GM06990 (cell line): Measurements from ENCODE around the gene SLC11A1.

Source experiments
- DNase-seq: peaks from one replicate; pipeline ENCODE4 v3.0.0-alpha.2; 2011; ENCODE audit not compliant: insufficient read length; ENCODE audit errors: extremely low read depth
- H3K27me3 ChIP-seq: replicated peaks from 2 replicates; pipeline ENCODE4 v1.6.0; 2011; ENCODE audit warnings: low read length; ENCODE audit not compliant: control insufficient read depth, insufficient read depth
- H3K36me3 ChIP-seq: 2 replicates; pipeline ENCODE4 v1.5.1; 2011; ENCODE audit warnings: low read length; ENCODE audit not compliant: control insufficient read depth, insufficient read depth
- H3K4me3 ChIP-seq: replicated peaks from 2 replicates; pipeline ENCODE4 v1.5.1; 2011; ENCODE audit warnings: low read depth, mild to moderate bottlenecking, control low read depth, low read length
- TF ChIP-seq, protein P1 (sequence below): IDR thresholded peaks from 2 replicates; pipeline ENCODE4 v1.5.1; 2011; ENCODE audit warnings: low read length, control low read depth, mild to moderate bottlenecking, inconsistent platforms; ENCODE audit not compliant: insufficient read depth, poor library complexity, severe bottlenecking

Gene SLC11A1

DNA sequence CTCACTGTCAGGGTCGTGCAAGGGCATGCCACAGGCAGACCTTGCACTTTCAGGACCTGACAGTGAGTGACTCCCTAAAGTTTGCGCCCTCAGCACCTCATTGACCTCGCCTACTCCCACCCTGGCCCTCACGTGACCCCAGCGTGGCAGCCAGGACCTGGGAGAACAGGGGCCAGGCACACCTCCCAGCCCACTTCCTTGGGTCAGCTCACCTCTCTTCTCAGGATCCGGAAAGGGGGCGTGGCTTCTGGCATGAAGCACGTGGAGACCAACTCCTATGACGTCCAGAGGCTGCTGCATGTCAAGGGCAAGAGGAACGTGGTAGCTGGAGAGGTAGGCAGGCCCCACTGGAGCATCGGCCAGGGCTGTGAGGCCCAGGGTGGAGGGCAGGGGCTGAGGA lies 45.7 kb downstream of the SLC11A1 start:
- no peak overlapping the region for H3K4me3 ChIP-seq
- DNase-seq = no peak
- no peaks in the 10 kb centered on the region for H3K36me3 ChIP-seq
- TF ChIP-seq, protein P1, sequence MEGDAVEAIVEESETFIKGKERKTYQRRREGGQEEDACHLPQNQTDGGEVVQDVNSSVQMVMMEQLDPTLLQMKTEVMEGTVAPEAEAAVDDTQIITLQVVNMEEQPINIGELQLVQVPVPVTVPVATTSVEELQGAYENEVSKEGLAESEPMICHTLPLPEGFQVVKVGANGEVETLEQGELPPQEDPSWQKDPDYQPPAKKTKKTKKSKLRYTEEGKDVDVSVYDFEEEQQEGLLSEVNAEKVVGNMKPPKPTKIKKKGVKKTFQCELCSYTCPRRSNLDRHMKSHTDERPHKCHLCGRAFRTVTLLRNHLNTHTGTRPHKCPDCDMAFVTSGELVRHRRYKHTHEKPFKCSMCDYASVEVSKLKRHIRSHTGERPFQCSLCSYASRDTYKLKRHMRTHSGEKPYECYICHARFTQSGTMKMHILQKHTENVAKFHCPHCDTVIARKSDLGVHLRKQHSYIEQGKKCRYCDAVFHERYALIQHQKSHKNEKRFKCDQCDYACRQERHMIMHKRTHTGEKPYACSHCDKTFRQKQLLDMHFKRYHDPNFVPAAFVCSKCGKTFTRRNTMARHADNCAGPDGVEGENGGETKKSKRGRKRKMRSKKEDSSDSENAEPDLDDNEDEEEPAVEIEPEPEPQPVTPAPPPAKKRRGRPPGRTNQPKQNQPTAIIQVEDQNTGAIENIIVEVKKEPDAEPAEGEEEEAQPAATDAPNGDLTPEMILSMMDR = no peak
- H3K27me3 ChIP-seq = no peaks in the 10 kb centered on the region

DNA sequence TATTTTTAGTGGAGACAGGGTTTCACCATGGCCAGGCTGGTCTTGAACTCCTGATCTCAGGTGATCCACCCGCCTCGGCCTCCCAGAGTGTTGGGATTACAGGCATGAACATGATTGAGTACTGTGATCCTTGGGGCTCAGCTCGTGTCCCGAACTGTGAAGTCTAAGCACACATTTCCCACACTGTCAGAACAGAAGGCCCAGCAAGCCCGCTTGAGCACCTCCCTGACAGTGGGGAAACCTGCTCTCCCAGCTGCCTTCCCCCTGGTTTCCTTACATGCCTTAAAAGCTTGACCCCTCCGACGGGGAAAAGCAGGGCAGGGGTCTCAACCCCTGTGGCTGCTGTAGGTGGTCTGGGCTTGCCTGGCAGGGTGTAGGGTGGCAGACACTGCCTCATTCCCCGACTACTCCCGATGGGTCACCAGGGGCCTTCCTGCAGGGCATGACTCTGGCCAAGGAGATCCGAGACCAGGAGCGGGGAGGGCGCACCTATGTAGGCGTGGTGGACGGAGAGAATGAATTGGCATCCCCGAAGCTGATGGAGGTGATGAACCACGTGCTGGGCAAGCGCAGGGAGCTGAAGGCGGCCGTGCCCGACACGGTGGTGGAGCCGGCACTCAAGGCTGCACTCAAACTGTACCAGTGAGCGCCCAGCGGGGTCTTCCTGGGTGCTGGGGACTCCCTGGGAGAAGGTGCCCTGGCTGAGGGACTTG lies 46.9 kb downstream of the SLC11A1 start:
- H3K4me3 ChIP-seq = no peak overlapping the region
- H3K27me3 ChIP-seq = no peaks in the 10 kb centered on the region
- TF ChIP-seq, protein P1 = no peak
- no peaks in the 10 kb centered on the region for H3K36me3 ChIP-seq
- no peak for DNase-seq

DNA sequence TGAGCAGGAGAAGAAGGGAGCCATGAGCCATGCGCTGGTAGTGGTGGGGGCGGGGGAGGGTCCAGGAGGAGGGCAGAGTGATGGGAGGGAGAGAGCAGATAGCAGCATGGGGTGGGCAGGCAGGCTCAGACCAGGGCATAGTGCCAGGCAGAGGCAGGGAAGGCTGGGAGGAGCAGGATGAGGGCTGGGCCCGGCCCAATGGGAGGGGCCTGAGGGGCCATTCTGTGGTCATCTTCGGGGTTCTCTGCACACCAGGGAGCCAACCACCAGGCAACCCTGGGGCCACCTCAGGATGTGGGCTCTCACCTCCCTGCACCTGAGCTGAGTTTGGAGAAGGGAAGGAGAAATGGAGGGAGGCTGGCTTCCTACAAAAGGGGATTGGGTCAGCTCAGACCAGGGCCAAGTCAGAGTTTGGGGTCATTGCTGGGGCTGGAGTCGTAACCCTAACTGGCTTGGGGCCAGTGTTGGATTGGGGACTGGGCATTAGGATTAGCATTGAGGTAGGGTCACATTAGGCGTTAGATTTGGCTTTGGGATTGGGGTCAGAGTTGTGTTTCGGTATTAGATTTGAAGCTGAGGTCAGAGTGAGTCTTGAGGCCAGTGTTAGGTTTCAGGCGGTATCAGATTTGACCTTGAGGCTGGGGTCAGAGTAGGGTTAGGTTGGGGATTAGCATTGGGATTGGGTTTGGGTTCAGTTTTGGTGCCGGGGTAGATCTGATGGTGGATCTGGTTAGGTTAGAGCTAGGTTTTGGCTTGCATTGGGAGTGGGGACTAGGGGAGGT lies 48.0 kb downstream of the SLC11A1 start:
- no peak for DNase-seq
- Histone ChIP-seq H3K4me3 (no peak overlapping the region), H3K36me3 (no peaks in the 10 kb centered on the region), H3K27me3 (no peaks in the 10 kb centered on the region)
- TF ChIP-seq, protein P1 = no peak

DNA sequence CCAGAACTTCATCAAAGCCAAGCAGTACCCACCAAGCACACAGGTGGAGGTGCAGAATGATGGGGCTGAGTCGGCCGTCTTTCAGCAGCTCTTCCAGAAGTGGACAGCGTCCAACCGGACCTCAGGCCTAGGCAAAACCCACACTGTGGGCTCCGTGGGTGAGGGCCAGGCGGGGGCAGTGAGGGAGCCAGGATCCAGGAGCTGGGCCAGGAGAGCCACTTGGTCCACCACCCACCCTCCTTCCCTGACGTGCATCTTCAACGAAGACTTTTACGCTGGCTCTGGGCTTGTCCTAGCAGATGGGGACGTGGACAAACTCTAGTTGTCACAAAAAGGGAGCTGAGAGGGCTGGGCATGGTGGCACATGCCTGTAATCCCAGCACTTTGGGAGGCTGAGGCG lies 48.6 kb downstream of the SLC11A1 start:
- no peak overlapping the region for H3K4me3 ChIP-seq
- DNase-seq = no peak
- TF ChIP-seq, protein P1 = no peak
- no peaks in the 10 kb centered on the region for H3K36me3 ChIP-seq
- no peaks in the 10 kb centered on the region for H3K27me3 ChIP-seq

DNA sequence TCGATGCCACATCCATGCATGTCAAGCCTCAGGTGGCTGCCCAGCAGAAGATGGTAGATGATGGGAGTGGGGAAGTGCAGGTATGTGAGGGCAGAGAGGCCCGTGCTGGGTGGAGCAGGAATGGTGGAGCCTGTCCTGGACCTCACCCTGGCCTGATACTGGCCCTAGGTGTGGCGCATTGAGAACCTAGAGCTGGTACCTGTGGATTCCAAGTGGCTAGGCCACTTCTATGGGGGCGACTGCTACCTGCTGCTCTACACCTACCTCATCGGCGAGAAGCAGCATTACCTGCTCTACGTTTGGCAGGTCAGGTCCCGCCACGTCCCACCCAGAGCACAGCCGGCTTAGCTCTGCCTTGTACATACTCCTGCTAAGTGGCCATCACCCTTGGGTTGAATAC lies 49.8 kb downstream of the SLC11A1 start:
- H3K4me3 ChIP-seq = no peak overlapping the region
- no peaks in the 10 kb centered on the region for H3K36me3 ChIP-seq
- TF ChIP-seq, protein P1 = no peak
- DNase-seq = no peak
- H3K27me3 ChIP-seq = no peaks in the 10 kb centered on the region
